Measurements from ENCODE around the gene PRKAR1B. TPM values are rescaled to one million over a fixed set of nuclear protein-coding genes. Genes with fewer than 3 reads are reported as not detected.
A peak's percentile ranks its signal among the peaks of the same experiment; 100 is the strongest.

Gene PRKAR1B
- polyA plus RNA-seq, 3 donors from 2014 or later: 3.0 to 6.1 (median 3.9) TPM

DNA sequence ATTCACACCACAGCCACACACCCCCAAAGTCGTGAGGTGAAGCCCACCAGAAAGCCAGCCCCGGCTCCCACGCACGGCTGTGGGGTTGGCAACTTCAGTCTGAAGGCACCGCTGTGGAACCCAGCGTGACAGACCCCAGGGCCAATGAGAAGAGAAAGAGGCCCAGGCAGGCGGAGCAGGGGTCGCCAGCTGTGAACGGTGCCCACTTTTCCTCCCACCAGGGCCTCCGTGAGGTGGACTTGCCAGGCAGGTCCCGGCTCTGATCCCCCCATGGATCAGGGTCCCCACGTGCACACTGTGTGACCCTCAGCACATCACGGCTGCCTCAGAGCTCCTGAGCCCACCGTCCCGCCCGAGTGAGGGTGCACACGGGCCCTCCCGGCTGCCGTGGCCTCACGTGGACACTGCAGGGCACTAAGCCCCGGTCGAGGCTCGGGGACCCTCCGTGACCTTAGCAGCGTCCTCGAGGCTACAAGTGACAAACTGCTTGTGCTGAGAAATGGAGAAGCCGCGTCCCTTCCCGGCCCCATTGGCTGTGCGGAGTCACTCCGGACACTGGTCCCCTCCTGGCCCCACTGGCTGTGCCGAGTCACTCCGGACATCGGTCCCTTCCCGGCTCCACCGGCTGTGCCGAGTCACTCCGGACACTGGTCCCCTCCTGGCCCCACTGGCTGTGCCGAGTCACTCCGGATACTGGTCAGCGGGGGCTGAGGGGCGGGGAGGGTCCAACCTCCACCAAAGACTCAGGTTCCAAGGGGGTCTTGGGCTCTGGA, 135.0 kb downstream of the PRKAR1B start:
- Mint-ChIP-seq H3K4me3 (no peak overlapping the region), H3K27ac (peak overlapping the region in 1 of 6 donors; percentile 22)

DNA sequence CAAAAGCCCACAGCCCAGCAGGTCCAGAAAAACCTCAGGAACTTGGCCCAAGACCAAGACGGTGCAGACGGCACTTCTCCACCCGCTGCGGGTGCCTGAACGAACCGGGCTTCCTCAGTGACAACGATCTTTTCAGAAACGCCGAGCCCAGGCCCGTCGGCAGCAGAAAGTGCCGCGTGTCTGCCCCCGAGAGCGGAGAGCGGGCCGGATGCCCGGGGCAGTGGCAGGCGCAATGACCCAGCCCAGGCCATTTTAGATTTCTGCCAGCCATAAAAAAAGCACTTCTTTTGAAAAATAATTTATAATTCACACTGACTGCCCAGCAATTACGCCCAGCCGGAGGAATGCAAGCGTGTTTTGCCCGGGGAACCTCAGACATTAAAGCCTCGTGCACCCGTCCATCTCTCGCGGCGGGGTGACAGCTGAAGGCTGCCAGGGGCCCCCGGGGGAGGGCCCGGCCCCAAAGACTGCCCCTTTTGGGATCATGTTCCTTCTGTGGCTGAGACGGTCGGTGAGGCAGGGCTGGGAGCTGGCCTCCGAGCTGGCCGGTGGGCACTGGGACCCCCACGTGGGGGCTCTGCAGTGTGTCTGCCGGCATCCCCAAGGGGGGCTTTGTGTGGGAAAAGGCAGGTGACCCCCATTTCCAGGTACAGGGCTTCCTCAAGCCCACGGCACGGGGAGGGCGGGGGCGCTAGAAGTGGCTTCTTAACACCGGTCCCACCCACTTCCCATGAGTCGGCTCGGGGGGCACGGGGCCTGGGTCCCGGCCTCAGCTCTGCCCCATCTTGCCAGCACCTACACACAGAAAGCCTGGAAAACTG, 136.1 kb downstream of the PRKAR1B start:
- peaks cover 24 to 27% of the 10 kb centered on the region in 2 donors for H3K4me1 Mint-ChIP-seq
- H3K9me3 Mint-ChIP-seq: peaks cover 2 to 11% (median 8%) of the 10 kb centered on the region in 6 donors
- H3K27ac Mint-ChIP-seq: peak overlapping the region in 1 of 6 donors; percentile 34
- DNase-seq: no peak
- no peak overlapping the region for H3K4me3 Mint-ChIP-seq
- H3K27me3 Mint-ChIP-seq (ENCODE audit: low read depth in 3 of 3): peaks cover 24 to 41% (median 36%) of the 10 kb centered on the region in 3 donors
- peaks cover 8 to 11% (median 10%) of the 10 kb centered on the region in 3 donors for H3K36me3 Mint-ChIP-seq

More for the DNA sequence above, 135.0 kb downstream of the PRKAR1B start:
- H3K36me3 Mint-ChIP-seq: peaks cover 8 to 11% (median 10%) of the 10 kb centered on the region in 3 donors
- H3K9me3 Mint-ChIP-seq: peaks cover 2 to 11% (median 8%) of the 10 kb centered on the region in 6 donors
- H3K27me3 Mint-ChIP-seq (ENCODE audit: low read depth in 3 of 3): peaks cover 20 to 37% (median 29%) of the 10 kb centered on the region in 3 donors
- H3K4me1 Mint-ChIP-seq: peaks cover 30% of the 10 kb centered on the region in 2 donors
- DNase-seq: no peak

DNA sequence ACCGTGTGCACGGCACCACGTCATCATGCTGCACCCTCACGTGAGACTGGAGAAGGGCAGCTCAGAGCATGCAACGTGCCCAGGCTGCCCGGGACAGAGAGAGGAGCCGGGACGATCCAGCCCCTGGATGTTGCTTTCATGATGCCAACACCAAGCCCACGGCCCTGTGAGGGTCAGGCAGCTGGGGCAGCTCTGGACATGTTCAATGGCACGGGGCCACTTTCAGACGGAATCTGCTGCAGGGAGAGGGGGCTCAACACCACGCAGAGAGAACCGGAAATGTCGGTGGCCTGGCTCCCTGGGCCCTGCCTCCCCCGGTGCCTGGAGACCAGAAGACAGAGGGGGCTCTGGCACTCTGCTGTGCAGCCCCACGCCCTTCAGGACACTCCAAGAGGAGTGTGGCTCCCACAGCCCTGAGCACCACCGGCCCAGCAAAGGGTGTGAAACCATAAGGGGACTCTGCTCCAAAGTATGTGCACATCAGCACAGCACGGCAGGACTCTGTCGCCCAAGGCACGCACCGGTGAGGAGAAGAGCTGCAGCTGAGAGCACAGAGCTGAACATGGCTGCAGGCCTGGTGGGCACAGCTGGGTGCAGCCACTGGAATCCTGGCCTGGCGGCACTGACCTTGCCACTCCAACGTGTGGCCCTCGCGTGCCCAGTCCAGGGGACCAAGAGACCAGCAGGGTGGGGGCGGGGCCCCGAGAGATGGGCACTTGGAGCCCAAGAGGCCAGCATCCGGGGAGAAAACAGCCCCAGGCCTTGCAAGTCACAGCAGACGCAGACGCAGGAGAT, 137.1 kb downstream of the PRKAR1B start:
- H3K4me3 Mint-ChIP-seq: no peak overlapping the region
- no peak overlapping the region for H3K27ac Mint-ChIP-seq
- peaks cover 8 to 11% (median 8%) of the 10 kb centered on the region in 3 donors for H3K36me3 Mint-ChIP-seq
- no peak for DNase-seq
- H3K4me1 Mint-ChIP-seq: peaks cover 18 to 19% of the 10 kb centered on the region in 2 donors
- peaks cover 2 to 11% (median 8%) of the 10 kb centered on the region in 6 donors for H3K9me3 Mint-ChIP-seq
- H3K27me3 Mint-ChIP-seq (ENCODE audit: low read depth in 3 of 3): peaks cover 25 to 35% (median 33%) of the 10 kb centered on the region in 3 donors

DNA sequence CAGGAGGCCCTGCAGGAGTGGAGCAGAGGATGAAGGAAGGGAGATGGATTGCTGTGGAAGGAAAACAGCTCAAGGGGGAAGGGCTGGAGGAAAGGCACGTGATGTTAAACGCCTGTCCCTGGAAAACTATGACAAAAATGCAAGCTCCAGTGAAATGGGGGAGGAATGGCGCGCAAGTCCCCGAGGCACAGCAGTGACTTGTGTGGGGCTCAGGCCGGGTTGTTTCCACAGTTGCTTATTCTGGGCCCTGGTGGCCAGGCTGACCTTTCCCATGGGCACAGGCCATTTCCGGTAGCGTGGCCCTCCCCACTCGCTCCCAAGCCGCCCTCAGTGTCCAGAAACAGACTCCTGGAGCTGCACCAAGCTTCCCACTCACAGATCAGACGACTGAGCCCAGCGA, 139.3 kb downstream of the PRKAR1B start:
- Mint-ChIP-seq H3K4me1 (peaks cover 11 to 22% of the 10 kb centered on the region in 2 donors), H3K27me3 (ENCODE audit: low read depth in 3 of 3) (peaks cover 25 to 36% (median 35%) of the 10 kb centered on the region in 3 donors), H3K9me3 (peaks cover 2 to 11% (median 8%) of the 10 kb centered on the region in 6 donors), H3K36me3 (peaks cover 8 to 11% (median 8%) of the 10 kb centered on the region in 3 donors), H3K27ac (peak overlapping the region in 5 of 6 donors; percentile 28 to 100 (median 78)), H3K4me3 (no peak overlapping the region)
- no peak for DNase-seq

DNA sequence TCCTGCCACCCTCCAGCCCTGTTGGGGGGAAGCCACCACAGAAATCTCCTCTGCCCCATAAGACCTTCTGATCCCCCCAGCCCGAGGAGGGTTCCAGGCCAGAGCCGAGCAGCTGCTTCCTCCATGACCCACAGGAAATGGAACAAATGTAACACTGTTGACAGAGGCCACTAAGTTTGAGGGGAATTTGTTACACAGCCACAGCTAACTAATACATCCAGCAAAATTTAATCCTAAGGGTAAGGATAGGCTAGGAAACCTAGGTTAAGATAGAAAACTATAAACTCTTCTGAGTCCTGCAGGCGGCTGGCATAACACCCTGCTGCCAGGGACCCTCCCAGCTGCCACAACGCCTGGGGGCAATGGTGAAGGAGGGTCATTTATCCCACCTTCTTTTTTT, 140.6 kb downstream of the PRKAR1B start:
- peaks cover 2 to 11% (median 8%) of the 10 kb centered on the region in 6 donors for H3K9me3 Mint-ChIP-seq
- peak overlapping the region in 2 of 6 donors; percentile 11 to 57 for H3K27ac Mint-ChIP-seq
- H3K36me3 Mint-ChIP-seq: peaks cover 8 to 11% (median 8%) of the 10 kb centered on the region in 3 donors
- DNase-seq: no peak
- peaks cover 9 to 18% of the 10 kb centered on the region in 2 donors for H3K4me1 Mint-ChIP-seq
- H3K4me3 Mint-ChIP-seq: no peak overlapping the region
- H3K27me3 Mint-ChIP-seq (ENCODE audit: low read depth in 3 of 3): peaks cover 25 to 35% (median 35%) of the 10 kb centered on the region in 3 donors

DNA sequence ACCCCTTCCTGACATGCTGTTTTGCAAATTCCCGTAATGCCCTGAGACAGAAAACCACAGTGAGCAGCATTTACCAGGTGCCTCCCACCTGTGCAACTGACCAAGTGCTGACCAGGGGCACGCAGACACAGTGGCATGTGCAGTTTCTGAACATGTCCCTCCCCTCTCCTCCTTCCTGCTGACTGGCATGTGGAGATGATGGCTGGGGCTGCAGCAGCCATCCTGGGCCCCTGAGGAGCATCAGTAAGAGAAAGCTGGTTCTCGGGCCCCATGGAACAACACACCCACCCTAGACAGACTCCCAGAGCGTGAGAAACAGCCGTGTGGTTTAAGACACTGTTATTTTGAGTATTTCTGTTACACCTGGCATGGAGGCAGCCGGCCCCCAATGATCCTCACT, 141.2 kb downstream of the PRKAR1B start:
- Mint-ChIP-seq H3K27me3 (ENCODE audit: low read depth in 3 of 3) (peaks cover 25 to 35% (median 35%) of the 10 kb centered on the region in 3 donors), H3K36me3 (peaks cover 8 to 11% (median 8%) of the 10 kb centered on the region in 3 donors), H3K4me3 (no peak overlapping the region), H3K4me1 (peaks cover 9 to 18% of the 10 kb centered on the region in 2 donors), H3K9me3 (peaks cover 2 to 11% (median 8%) of the 10 kb centered on the region in 6 donors), H3K27ac (peak overlapping the region in 3 of 6 donors; percentile 11 to 35 (median 19))
- no peak for DNase-seq

DNA sequence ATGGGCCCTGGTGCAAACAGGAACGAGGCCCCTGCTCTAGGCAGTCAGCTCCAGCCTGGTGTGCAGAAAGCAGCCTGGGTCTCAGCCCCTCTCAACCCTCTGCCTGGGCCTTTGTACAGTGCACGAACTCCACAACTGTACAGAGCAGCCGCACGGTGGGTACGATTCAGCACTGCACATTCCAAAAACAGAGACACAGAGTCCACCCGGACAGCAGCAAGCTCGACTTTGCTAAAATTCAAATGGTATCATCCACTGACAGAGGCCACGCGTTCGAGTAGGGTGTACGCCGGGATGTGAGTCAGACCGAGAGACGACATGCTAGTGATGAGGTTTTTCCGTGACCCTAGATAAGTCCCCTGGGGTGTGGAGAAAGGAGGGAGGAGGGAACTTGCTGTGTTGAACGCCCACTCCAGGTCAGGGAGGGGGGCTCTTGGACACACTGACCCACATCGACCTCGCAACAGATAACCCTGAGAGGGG, 141.8 kb downstream of the PRKAR1B start:
- Mint-ChIP-seq H3K27ac (peak overlapping the region in 1 of 6 donors; percentile 45), H3K4me3 (no peak overlapping the region), H3K4me1 (peaks cover 9 to 18% of the 10 kb centered on the region in 2 donors), H3K36me3 (peaks cover 8 to 11% (median 8%) of the 10 kb centered on the region in 3 donors), H3K27me3 (ENCODE audit: low read depth in 3 of 3) (peaks cover 25 to 35% (median 35%) of the 10 kb centered on the region in 3 donors), H3K9me3 (peaks cover 2 to 11% (median 8%) of the 10 kb centered on the region in 6 donors)
- no peak for DNase-seq

DNA sequence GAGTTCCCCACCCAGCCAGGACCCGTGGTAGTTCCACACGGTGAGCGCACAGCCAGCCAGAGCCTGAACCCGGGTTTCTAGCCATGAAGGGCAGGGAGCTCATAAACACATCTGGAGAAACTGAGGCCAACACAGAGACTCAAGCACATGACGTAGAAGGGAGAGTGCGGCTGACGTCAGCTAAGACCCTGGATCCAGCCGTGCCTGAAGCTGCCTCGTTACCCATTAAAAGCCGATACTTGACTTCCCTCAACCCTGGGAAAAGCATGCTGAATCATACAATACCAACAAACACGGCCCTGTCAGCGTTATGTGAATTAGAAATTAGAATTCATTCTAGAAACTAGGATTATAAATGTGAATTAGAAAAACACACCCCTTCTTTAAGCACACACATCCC, 142.3 kb downstream of the PRKAR1B start:
- Mint-ChIP-seq H3K36me3 (peaks cover 8 to 11% (median 8%) of the 10 kb centered on the region in 3 donors), H3K27ac (peak overlapping the region in 1 of 6 donors; percentile 53), H3K4me3 (peak overlapping the region in 1 of 5 donors; percentile 19), H3K9me3 (peaks cover 2 to 11% (median 8%) of the 10 kb centered on the region in 6 donors), H3K27me3 (ENCODE audit: low read depth in 3 of 3) (peaks cover 25 to 35% (median 34%) of the 10 kb centered on the region in 3 donors), H3K4me1 (peaks cover 9 to 18% of the 10 kb centered on the region in 2 donors)
- DNase-seq: no peak

DNA sequence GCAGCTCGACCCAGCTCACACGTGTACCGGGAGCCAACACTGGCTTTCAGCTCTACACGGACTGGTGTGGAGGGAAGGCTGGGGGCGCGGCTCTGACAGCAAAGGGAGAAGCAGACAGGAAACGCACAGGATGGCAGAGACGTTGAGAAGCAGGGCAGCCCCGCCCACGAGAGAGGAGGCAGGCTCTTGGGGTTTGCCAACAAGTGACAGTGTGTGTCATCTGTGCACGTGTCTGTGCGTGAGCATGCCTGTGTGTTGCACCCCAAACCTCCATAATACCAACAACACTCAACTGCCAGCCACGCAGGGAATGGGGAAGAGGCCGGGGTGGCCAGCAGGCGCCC, 143.0 kb downstream of the PRKAR1B start:
- H3K27me3 Mint-ChIP-seq (ENCODE audit: low read depth in 3 of 3): peaks cover 21 to 34% (median 27%) of the 10 kb centered on the region in 3 donors
- H3K4me3 Mint-ChIP-seq: peak overlapping the region in 4 of 5 donors; percentile 23 to 89 (median 40)
- peak overlapping the region in 3 of 6 donors; percentile 21 to 92 (median 45) for H3K27ac Mint-ChIP-seq
- peaks cover 0 to 11% (median 8%) of the 10 kb centered on the region in 6 donors for H3K9me3 Mint-ChIP-seq
- peak in 1 of 3 donors; percentile 74 for DNase-seq
- peaks cover 8 to 11% (median 8%) of the 10 kb centered on the region in 3 donors for H3K36me3 Mint-ChIP-seq
- peaks cover 9 to 17% of the 10 kb centered on the region in 2 donors for H3K4me1 Mint-ChIP-seq

DNA sequence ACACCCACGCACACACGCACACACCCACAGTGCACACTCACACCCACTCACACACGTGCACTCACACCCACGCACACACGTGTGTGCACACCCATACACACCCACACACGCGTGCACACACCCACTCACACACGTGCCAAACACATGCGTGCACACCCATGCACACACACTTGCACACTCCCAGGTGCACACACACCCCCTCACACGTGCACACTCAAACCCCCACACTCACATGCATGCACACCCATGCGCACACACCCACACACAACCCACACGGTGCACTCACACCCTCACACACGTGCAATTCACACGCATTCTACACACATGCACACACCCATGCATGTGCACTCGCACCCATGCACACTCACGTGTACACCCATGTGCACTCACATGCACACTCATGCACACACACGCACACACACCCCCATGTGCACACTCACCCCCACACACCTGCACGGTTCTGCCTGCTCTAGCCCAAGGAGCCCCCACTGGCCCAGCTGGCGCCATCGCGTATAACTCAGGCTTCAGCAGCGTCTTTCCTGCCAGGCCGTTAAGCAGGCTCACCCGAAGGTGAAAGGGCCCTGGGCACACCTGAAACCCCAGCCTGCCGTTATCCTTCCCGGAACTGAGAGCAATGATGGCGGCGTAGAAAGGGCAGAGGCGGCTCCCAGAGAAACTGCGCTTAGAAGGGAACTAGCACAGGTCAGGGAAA, 143.5 kb downstream of the PRKAR1B start:
- peak overlapping the region; percentile 13 to 89 (median 40) for H3K4me3 Mint-ChIP-seq
- H3K36me3 Mint-ChIP-seq: peaks cover 5% of the 10 kb centered on the region in 3 donors
- peaks cover 5 to 15% of the 10 kb centered on the region in 2 donors for H3K4me1 Mint-ChIP-seq
- no peak for DNase-seq
- H3K27ac Mint-ChIP-seq: peak overlapping the region in 3 of 6 donors; percentile 21 to 92 (median 45)
- peaks cover 0 to 6% (median 5%) of the 10 kb centered on the region in 6 donors for H3K9me3 Mint-ChIP-seq
- H3K27me3 Mint-ChIP-seq (ENCODE audit: low read depth in 3 of 3): peaks cover 17 to 29% (median 21%) of the 10 kb centered on the region in 3 donors

DNA sequence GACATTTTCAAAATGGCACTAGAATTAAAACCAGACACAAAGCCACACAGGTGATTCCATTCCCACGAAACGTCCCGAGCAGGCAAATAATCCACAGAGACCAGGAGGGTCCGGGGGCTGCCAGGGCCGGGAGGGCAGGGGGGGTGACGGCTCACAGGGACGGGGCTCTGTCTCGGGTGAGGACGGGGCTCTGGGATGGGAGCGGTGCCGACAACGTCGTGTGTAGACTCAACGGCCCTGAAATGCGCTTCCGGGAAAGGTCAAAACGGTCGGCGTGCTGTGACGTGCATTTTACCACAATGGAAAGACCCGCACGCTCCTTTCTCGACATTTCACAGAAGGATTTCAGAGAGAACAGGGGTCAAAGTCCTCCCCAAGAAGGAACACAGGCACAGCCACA, 144.2 kb downstream of the PRKAR1B start:
- peak overlapping the region in 1 of 6 donors; percentile 92 for H3K27ac Mint-ChIP-seq

More for the DNA sequence above, 144.2 kb downstream of the PRKAR1B start:
- DNase-seq: no peak
- peaks cover 0 to 2% (median 0%) of the 10 kb centered on the region in 6 donors for H3K9me3 Mint-ChIP-seq
- H3K4me1 Mint-ChIP-seq: peaks cover 0 to 11% of the 10 kb centered on the region in 2 donors
- H3K36me3 Mint-ChIP-seq: no peaks in the 10 kb centered on the region
- no peak overlapping the region for H3K4me3 Mint-ChIP-seq
- peaks cover 12 to 24% (median 15%) of the 10 kb centered on the region in 3 donors for H3K27me3 Mint-ChIP-seq (ENCODE audit: low read depth in 3 of 3)
